Activated CD4-positive, alpha-beta T cell treated with anti-CD3 and anti-CD28 coated beads, Interleukin-2, amount 50 U/mL, for 1 hour (primary cell): ENCODE measurements around the gene CCT3.
A peak's percentile ranks its signal among the peaks of the same experiment; 100 is the strongest.
"Not testable (repeated sequence)": the region's sequence is repeated elsewhere in the genome, so short reads cannot be mapped to it uniquely, and the experiment has no call there.

Experiments
- DNase-seq: peaks from one replicate; pipeline ENCODE4 v3.0.0-alpha.2; 2020

The CCT3 gene

DNA sequence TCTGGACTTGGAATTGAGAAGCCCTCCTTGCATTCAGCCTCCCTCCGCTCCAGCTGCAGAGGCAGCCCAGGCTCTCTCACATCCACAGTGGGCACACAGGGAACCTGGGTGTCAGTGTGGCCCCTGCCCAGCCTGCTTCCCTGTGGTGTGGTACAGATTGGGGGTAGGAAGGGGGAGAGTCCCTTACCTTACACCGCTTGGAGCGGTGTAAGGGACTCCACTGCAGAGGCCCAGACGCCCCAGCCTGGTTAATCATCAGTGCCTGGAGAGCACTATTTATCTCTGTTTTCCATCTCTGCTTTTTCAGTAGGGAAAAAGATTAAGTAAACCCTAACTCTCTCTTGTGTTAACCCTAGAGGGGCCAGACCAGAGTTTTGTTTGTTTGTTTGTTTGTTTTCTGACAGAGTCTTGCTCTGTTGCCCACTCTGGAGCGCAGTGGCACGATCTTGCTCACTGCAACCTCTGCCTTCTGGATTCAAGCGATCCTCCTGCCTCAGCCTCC, 30.1 kb upstream of the CCT3 start:
- no peak for DNase-seq

DNA sequence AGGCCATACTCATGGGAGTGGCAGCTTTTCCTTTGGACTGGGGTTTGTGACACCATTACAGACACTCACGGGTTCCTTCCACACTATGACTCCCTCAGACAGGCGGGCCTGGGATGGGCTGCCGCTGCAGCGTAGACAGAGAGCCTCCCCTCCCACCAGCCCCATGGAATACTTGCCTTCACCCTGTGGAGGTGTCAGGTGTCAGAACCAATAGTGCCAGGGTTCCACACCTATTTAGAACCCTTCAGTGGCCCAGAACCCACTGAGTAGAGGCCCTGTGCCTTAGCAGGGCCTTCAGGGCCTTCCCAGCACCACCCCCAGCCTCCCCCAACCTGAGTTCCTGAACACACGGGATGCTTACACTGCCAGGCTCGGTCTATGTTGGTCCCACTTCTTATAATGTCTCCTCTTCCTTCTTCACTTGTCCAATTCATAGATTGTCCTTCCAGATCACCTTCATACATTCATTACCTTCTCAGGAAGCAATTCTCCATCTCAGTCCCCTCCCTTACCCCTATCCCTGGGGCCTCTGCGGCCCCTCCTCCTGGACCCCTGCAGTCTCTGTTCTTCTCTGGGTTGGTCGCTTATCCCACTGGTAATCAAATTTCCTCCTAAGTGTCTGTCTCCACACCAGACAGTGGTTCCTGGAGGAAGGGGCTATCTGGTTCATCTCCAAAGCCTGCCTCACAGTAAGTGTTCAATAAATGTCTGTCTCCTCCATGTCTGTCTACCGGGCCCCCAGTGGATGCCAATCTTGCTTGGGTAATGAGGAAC, 29.5 kb upstream of the CCT3 start:
- no peak for DNase-seq

DNA sequence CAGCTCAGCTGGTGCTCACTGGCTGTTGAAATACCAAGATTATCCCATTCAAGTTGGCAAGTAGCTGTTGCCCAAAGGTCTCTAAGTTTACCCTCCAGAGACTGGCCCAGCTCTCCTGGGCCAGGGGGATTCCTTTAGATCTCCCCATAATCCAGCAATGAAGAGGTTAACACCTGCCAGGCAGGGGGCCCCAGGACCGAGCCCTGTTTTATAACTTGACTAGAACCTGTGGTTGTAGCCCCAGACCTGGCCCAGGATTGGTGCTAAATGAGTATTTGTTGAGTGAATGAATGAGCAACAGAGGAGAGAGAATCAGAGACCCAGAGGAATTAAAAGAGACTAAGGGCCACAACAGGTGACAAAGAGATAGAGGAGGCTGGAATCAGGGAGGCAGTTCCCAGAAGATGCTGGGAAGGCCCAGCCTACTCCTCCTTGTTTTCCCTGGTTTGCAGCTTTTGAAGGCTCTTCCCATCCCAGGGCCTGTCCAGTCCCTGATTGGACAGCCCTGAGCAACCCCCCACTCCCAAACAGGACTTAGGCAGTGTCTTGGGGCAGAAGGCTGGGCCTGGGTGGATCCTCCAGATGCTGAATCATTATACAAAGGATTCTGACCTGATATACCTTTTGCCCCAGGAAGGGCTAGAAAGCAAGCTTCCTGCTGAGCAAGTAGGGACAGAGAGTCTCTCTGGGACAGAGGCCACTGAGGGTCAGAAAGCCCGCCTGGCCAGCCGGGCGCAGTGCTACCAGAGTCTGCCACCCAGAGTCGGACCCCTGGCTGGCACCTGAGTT, 28.5 kb upstream of the CCT3 start:
- DNase-seq, result no peak

DNA sequence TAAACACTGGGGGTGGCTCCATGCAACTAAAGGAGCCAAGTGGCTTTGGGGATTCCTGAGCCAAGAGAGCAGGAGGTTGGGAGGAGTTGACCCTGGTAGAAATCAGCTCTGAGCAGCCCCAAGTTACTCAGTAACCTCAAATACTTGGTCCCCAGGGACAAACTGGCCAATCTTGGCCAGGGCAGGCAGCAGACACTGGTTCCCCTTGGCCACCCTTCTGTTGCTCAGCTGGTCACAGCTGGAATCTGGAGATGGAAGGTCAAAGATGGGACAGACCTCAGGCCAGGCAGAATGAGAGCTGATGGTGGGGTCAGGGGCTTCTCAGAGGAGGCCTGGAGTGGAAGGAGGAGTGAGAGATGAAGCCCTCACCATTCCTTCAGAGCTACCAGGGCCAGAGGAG, 27.7 kb upstream of the CCT3 start:
- no peak for DNase-seq

DNA sequence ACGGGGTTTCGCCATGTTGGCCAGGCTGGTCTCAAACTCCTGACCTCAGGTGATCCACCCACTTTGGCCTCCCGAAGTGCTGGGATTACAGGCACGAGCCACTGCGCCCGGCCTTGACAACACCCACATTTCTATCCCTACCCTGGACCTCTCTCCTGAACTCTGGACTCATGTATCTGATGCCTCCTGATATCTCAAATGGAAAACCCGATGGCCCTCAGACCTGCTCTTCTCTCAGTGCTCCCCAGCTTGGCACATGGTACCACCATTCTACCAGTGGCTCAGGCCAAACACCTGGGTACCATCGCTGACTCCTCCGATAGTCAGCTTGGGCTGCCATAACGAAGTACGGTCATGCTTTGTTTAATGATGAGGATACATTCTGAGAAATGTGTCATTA, 22.4 kb upstream of the CCT3 start:
- no peak for DNase-seq

DNA sequence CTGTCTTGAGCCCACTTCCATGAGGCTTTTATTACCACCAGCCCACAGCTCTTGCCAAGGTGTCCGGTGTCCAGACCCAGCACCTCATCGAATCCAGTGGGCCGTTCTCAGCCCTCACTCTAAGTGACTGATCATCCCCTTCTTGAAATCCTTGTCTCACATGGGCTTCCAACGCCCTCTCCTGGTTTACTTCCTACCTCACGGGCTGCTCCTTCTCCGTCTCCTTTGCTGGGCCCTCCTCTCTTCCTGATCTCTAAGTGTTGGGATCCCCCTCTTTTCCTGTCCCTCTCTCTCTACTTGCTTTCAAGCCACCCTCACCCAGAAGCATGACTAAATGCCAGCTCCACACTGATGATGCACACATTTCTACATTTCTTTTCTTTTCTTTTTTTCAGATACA, 21.9 kb upstream of the CCT3 start:
- DNase-seq, result no peak

DNA sequence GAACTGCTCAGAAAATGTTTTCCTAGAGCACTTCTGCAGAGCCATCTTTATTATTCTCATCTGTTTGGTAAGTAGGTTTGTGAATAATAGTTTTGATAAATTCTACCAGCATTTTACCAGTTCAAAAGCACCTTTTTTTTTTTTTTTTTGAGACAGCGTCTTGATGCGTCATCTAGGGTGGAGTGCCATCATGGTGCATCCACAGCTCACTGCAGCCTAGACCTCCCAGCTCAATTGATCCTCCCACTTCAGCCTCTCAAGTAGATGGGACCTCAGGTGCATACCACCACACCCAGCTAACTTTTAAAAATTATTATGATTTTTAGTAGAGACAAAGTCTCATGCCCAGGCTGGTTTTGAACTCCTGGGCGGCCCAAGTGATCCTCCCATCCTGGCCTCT, 21.2 kb upstream of the CCT3 start:
- DNase-seq, result no peak

DNA sequence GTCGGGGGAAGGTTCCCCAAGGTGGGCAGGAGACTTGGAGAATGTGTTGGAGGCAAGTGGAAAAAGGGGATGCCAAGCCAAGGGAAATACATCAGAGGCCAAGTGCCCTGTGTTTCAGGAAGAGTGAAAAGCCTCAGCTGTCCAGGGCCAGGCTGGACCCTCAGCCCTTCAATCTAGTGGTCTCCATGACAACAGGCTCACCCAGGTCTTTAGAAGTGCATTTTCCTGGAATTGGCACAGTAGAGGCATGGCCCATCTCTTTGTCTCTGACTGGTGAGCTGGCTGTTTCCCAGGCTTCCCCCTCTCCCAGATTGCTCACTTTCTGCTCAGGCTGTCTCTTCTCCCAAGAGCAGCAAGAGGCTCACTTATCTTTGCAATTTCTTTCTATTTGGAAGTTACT, 20.5 kb upstream of the CCT3 start:
- no peak for DNase-seq

DNA sequence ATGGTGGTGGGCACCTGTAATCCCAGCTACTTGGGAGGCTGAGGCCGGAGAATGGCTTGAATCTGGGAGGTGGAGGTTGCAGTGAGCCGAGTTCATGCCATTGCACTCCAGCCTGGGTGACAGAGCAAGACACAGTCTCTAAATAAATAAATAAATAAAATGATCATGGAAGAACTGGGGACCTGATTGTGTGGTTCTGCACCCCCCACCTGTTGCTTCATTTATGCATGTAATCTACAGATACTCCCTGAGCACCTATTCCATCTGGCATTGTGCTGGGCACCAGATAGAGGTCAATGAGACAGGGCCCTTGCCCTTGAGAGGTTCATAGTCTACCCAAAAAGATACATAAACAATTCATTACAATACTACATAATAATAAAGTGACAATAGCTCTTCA, 19.9 kb upstream of the CCT3 start:
- no peak for DNase-seq

DNA sequence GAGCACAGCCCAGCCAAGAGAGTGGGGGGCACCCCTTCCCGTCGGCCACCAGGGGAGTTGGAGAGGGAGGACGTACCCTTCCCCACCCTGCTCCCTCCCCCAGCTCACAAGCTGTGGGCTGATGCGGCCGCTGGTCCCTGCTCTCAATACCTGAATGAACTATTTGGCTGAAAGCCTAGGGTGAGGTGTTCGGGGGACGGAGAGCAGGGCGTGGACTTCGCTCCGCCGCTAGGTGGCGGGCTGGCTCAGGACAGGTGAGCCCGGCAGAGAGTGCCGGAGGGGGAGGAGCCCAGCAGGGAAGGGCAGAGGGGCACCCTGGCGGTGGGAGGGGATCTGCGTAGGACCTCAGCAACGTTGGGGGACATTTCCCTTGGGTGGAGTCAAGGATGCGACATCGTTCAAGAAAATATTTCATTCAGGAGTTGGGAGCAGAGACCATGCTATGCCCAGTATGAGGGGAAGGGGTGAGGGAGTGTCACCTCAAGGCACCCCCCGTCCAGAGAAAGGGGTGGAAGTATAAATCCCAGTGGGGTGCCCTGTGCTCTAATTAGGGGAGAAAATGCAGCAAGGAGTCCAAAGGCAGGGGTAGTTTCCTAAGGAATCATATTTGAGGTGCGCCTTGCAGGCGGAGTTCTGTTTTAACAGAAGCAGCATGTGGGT, 18.9 kb upstream of the CCT3 start:
- DNase-seq, result peak; percentile 56

DNA sequence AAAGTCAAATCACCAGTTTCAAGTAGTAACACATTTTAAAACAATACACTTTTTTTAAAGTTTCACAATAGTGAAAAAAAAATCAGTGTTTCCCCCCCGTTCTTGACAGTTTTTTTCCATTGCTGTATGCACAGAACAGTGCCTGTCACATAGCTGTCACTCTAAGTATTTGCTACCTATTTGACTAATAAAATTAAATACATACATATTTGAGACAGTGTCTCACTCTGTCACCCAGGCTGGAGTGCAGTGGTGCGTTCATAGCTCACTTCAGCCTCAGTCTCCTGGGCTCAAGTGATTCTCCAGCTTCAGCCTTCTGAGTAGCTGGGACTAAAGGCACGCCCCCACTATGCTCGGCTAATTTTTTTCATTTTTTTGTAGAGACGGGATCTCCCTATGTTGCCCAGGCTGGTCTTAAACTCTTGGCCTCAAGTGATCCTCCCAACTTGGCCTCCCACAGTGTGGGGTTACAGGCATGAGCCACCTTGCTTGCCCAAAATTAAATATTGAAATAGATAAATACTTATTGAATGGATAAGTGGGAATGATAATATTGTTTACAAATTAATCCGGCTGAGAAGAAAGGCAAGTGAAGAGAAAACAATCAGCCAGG, 18.3 kb upstream of the CCT3 start:
- no peak for DNase-seq

DNA sequence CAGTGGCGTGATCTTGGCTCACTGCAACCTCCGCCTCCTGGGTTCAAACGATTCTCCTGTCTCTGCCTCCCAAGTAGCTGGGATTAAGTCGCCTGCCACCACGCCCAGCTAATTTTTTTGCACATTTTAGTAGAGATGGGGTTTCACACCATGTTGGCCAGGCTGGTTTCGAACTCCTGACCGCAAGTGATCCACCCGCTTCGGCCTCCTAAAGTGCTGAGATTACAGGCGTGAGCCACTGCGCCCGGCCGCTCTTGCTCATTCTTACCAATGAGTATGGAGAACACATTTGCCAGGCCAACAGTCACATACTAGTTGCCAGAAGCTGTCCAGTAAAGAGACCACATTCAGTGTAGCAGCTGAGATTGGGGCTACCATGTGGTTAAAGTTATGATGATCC, 14.4 kb upstream of the CCT3 start:
- not testable (repeated sequence) for DNase-seq

DNA sequence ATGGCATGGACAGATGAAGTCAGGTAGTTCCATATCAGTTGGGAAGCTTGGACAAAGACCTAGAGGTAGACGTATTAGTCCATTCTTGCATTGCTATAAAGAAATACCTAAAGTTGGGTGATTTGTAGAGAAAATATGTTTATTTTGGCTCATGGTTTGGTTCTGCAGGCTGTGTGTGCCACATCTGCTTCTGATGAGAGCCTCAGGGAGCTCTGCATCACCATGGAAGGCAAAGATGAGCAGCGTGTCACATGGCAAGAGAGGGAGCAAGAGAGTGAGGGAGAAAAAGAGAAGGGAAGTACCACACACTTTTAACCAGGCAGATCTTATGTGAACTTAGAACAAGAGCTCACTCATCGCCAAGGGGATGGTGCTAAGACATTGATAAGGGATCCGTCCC, 9.2 kb upstream of the CCT3 start:
- no peak for DNase-seq

DNA sequence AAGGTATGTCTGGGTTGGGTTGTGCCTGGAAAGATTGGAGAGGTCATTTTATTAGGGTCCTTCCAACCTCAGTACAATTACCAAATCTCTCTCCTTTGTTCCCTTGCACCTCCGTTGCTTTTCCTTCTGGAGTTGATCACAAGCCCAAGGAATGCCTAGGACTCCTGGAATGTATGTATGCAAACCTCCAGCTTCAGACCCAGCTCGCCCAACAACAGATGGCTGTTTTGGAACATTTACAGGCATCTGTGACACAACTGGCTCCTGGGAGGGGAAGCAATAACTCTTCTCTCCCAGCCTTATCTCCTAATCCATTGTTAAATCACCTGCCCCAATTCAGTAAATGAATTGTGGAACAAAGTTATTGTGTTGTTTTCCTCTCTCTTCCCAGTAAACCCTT, 8.5 kb upstream of the CCT3 start:
- DNase-seq, result no peak

DNA sequence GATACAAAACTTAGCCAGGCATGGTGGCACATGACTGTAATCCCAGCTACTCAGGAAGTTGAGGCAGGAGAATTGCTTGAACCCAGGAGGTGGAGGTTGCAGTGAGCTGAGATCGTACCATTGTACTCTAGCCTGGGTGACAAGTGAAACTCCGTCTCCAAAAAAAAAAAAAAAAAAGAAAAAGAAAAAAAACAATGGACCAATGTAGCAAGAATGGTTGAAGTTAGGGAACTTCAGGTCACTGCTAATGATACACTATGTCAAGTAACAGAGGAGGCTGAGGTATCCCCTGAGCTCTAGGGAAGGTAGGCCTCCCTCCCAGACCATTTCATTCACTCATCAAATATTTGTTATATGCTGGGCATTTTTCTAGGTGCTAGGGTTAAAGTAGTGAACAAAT, 7.9 kb upstream of the CCT3 start:
- DNase-seq, result not testable (repeated sequence)

DNA sequence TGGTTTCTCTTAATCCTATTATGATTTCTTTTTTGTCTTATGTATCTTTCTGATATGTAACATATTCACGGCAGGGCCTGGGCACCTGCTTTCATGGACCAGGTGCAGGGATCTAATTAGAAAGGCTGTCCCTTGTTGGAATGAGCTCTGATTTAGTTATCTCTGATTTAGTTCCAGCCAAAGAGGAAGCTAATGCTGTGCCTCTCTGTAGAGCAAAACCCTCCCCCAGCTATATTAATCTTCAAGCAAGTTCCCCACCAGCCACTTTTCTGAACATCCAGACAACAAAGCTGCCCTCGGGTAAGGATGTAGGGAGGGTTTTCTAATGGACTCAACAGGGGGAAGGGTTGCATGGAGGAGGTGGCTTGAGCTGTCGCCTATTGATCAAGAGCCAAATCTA, 6.3 kb upstream of the CCT3 start:
- DNase-seq, result no peak

DNA sequence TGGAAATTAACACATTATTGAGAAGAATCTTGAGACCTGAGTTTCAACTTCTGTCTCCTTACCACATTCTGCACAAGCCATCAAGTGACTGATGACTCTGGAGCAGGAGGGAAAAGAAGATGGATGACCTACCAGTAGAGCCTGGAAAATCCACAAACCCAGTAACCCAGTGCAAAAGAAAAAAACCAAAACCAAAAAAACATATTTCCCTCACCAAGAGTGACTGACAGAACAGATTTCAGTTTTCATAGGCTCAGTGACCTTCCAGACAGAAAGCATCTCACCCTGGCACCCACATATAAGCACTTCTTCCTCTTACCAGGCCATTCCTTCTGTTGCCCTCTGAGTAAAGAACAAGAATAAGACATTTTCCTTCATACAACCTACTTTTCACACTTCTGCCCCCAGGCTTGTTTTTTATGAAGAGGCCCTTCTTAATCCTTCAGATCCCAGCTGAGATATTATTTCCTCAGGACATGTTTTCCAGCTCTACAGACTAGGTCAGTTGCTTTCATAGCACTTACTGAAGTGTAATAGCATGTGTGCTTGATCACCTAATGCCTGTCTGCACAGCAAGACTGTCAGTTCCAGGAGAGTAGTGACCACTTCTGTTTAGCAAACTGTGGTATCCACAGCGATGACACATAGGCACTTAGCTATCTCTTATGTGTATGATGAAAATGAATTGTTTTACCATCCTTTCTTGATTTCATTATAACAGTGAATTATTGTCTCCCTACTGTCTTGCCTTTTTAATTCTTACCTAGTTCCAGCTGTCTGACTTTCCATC, 4.3 kb upstream of the CCT3 start:
- no peak for DNase-seq

DNA sequence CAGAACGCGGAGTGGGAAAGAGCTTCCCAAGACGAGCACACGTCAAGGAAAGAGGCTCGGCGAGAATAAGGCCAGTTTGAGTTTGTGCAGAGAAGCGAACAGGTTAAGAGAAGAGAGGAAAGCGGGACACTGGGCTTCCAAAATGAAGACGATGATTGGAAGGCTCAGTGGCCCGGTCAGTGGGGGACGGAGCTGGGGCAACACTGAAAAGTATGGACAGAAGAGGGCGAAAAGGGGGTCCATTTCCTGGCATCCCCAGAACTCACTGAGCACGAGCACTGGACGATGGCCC, 258 bp downstream of the CCT3 start:
- no peak for DNase-seq

DNA sequence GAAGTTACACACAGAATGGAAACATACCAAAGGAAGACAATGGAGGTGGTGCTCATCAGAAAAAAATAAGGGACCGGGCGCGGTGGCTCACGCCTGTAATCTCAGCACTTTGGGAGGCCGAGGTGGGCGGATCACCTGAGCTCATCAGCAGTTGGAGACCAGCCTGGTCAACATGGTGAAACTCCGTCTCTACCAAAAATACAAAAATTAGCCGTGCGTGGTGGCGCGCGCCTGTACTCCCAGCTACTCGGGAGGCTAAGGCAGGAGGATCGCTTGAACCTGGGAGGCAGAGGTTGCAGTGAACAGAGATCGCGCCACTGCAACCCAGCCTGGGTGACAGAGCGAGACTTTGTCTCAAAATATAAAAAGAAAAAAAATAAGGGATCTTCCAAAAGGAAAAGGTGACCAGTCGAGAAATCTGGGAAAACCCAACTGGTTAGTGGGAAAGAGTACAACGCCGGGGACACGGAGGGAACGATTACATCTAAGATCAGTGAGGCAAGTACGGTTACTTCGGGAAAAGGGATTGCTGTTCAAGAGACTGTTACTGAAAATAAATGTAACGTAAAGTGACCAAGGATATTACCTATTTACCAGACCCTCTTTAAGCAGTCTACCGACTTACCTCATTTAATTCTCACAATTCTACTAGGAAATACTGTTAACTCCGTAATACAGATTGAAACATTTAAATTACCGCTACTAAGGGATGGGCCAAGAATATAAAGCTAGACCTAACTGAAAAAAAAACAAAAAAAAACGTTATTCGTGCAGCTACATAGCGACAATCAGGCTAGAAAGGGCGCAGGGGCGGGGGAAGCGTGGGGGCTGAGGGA, 822 bp downstream of the CCT3 start:
- DNase-seq, result no peak

DNA sequence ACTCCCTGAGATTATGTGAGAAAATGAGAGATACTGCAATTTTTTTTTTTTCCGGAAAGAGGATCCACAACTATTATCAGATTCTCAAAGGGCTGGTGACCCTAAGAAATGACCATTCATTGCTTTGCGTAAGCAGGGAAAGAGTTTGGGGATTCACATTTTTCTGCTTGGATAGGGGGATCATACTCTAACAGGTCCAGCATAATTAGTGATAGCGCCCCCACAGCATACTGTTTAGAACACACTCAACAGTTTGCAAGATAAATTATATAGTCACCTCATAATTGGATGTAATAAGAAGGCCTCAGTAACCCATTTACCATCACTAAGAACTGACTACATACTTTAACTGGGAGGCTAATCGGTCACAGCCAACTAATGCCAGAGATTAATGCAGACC, 1.9 kb downstream of the CCT3 start:
- DNase-seq, result no peak

DNA sequence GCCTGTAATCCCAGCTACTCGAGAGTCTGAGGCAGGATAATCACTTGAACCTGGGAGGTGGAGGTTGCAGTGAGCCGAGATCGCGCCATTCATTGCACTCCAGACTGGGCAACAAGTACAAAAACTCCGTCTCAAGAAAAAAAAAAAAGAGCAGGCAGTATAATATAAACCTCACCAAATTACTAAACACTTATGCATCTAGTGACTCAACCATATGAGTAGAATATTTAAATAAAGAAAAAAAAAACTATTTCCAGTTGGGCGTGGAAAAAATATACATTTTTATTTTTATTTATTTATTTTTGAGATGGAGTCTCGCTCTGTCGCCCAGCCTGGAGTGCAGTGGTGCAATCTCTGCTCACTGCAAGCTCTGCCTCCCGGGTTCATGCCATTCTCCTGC, 14.9 kb downstream of the CCT3 start:
- not testable (repeated sequence) for DNase-seq

DNA sequence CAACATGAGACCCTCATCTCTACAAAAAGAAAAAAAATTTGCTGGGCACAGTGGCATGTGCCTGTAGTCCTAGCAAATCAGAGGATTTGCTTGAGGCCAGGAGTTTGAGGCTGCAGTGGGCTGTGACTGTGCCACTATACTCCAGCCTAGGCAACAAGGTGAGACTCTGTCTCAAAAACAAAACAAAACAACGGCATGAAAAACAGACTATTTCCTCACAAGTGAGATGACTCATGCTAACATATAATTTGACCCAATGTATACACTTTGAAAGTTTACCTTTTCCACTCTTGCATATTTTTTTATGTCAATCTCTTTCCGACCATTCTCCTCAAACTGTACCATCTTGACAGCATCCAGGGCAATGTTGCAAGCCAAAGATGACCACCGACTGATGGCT, 17.5 kb downstream of the CCT3 start:
- DNase-seq, result no peak
